HT1080 (cell line): ENCODE data around the gene SYNE2. TPM values are rescaled to one million over a fixed set of nuclear protein-coding genes. Genes with fewer than 3 reads are reported as not detected.
"Not testable (repeated sequence)": the region's sequence is repeated elsewhere in the genome, so short reads cannot be mapped to it uniquely, and the experiment has no call there.

ENCODE experiments used
- DNase-seq: peaks from one replicate; pipeline ENCODE4 v3.0.0-alpha.2; 2015; ENCODE audit warnings: low read depth
- polyA plus RNA-seq, 2 experiments: library from polyadenylated mRNA; depleted of rRNA; stranded (reverse); fragments of >200 nt; gene quantifications; 2 replicates each; pipeline ENCODE4 v1.2.3, GENCODE V29; 2015
- total RNA-seq: library from RNA; depleted of rRNA; stranded (reverse); fragments of >200 nt; shearing (Covaris generic); gene quantifications from 2 replicates; pipeline ENCODE4 v1.2.3, GENCODE V29; 2014; rRNA removed

The SYNE2 gene, protein sequence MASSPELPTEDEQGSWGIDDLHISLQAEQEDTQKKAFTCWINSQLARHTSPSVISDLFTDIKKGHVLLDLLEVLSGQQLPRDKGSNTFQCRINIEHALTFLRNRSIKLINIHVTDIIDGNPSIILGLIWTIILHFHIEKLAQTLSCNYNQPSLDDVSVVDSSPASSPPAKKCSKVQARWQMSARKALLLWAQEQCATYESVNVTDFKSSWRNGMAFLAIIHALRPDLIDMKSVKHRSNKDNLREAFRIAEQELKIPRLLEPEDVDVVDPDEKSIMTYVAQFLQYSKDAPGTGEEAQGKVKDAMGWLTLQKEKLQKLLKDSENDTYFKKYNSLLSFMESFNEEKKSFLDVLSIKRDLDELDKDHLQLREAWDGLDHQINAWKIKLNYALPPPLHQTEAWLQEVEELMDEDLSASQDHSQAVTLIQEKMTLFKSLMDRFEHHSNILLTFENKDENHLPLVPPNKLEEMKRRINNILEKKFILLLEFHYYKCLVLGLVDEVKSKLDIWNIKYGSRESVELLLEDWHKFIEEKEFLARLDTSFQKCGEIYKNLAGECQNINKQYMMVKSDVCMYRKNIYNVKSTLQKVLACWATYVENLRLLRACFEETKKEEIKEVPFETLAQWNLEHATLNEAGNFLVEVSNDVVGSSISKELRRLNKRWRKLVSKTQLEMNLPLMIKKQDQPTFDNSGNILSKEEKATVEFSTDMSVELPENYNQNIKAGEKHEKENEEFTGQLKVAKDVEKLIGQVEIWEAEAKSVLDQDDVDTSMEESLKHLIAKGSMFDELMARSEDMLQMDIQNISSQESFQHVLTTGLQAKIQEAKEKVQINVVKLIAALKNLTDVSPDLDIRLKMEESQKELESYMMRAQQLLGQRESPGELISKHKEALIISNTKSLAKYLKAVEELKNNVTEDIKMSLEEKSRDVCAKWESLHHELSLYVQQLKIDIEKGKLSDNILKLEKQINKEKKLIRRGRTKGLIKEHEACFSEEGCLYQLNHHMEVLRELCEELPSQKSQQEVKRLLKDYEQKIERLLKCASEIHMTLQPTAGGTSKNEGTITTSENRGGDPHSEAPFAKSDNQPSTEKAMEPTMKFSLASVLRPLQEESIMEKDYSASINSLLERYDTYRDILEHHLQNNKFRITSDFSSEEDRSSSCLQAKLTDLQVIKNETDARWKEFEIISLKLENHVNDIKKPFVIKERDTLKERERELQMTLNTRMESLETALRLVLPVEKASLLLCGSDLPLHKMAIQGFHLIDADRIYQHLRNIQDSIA (N-terminal part only)
- 6.9 and 9.8 TPM in 2 replicates for total RNA-seq
- 1.0 and 1.4 TPM in 2 replicates for polyA plus RNA-seq (2015; cell fraction: cytosol; rRNA removed)
- 23.5 TPM in 2 replicates for polyA plus RNA-seq (2015; cell fraction: nucleus; rRNA removed)

DNA sequence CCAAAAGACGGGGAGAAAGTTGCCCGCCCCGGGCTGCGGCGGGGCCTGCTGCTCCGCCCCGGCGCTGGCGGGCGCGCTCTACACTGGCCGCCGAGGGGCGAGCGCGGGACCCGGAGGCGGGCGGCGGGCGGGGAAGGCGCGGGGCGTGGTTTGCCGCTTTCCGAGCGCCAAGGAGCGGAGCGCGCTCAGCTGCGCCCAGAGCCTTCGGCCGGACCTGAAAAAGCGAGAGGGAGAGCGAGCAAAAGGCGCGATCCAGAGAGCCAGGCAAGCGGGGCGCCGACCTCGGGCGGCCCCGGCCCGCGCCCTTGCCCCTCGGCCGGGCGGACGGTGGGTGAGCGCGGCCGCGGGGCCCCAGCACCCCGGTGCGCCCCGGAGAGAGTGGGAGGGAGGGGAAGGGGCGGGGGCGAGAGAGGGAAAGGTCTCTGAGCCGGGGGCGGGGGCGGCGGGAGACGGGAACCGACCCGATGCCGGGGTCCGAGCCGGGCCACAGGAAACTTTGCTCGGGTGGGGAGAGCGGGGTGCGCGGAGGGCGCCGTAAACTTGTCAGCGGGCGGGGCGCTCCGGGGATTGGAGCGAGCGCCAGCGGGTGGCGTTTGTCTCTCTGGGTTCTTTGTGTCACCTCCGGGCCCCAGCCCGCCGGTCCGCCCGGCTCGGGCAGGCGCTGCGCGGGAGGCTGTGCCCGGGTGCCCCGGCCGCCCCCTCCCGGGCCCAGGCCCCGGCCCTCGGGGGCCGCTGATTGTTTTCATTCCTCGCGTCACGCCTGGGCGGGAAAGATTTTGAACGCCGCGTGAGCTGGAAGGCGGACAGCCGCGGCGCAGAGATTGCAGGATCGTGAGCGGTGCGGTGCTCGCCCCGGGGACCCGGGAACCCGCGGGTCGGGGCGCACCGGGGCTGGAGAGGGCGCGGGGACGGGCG lies at the start of gene SYNE2:
SYNE2 (plus strand) TSS at position 188 of the 915 bp plus-strand sequence. CDS start 56,145 bp downstream, outside the sequence.
- peak; percentile 63 for DNase-seq

DNA sequence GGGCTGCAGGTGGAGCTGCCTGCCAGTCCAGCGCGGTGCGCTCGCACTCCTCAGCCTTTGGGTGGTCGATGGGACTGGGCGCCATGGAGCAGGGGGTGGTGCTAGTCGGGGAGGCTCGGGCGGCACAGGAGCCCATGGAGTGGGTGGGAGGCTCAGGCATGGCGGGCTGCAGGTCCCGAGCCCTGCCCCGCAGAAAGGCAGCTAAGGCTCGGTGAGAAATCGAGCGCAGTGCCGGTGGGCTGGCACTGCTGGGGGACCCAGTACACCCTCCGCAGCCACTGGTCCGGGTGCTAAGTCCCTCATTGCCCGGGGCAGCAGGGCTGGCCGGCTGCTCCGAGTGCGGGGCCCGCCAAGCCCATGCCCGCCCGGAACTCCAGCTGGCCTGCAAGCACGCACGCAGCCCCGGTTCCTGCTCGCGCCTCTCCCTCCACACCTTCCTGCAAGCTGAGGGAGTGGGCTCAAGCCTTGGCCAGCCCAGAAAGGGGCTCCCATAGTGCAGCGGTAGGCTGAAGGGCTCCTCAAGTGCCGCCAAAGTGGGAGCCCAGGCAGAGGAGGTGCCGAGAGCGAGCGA lies 49.5 kb upstream of the SYNE2 start:
- not testable (repeated sequence) for DNase-seq

DNA sequence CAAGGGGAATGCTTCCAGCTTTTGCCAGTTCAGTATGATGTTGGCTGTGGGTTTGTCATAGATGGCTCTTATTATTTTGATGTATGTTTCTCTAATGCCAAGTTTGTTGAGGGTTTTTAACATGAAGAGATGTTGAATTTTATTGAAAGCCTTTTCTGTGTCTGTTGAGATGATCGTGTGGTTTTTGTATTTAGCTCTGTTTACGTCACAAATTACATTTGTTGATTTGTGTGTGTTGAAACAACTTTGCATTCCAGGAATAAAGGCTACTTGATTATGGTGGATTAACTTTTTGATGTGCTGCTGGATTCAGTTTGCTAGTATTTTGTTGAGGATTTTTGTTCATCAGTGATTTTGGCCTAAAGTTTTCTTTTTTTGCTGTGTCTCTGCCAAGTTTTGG lies 46.7 kb upstream of the SYNE2 start:
- DNase-seq: not testable (repeated sequence)

DNA sequence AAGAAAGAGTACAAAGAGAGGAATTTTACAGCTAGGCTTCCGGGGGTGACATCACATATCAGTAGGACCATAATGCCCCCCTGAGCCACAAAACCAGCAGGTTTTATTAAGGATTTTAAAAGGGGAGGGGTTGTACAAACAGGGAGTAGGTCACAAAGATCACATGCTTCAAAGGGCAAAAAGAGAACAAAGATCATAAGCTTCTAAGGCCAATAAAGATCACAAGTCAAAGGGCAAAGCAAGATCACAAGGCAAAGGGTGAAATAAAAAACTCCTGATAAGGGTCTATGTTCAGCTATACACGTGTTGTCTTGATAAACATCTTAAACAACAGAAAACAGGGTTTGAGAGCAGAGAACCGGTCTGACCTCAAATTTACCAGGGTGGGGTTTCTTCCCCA lies 41.1 kb upstream of the SYNE2 start:
- DNase-seq: not testable (repeated sequence)

DNA sequence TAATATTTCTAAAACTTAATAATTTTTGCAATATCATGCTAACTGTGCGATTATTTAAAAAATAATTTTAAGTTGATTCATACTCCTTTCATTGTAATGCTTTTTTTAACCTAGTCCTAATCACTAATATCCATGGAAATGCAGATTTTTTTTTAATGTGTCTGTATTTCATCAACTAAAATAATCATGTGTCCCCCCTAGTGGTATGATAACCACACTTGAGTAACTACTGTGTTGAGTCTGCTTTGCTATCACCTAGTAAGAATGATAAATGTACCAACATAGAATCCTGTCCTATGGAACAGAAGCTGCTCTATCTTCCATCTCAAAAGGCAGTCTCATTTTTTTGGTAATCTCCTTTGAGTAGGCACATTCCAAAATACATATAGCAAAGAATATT lies 19.1 kb upstream of the SYNE2 start:
- DNase-seq: no peak

DNA sequence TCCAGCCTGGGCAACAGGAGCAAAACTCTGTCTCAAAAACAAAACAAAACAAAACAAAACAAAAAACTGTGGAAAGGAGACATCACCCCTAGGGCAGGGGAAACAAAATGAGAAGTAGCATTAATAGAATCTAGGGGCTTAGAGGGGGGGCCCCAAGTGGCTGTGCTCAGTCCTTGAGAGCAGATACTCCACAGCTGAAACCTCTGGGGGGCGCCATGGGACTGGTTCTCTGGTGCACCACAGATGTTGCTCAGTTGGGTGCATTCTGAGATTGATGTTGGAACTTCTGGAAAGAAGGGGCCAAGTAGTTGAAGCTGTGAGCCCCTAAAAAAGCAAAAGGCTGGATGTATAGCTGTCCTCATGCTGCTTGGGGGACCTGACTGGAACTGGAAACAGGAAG lies 11.8 kb upstream of the SYNE2 start:
- no peak for DNase-seq

DNA sequence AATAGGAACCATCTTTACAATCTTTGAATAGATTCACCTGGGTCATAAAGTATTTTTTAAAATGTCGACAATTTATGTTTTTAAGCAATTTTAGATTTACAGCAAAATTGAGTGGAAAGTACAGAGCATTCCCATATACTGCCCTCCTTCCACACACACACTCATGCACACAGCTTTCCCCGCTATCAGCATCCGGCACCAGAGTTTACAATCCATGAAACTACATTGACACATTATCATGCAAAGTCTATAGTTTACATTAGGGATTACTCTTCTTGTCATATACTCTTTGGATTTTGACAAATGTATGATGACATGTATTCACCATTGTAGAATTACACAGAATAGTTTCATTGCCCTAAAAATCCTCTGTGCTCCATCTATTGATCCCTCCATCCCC lies 9.0 kb upstream of the SYNE2 start:
- DNase-seq: no peak

DNA sequence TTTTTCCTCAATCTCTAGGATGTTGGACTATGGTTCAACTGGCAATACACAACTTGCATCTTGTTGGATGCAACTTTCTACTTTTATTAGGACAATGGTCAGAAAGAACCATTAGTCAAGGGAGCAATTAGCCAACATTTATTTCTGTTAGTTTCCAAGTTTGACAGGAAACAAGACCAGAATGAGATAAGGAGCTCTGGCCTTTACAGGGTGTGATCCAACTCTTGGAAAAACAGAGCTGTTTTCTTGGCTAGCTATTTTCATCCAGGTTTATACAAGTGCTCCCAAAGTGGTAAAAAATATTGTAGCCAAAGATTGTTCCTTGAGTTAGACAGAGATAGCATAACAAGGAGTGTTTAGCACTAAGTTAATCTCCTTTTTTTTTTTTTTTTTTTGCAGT lies 3.9 kb upstream of the SYNE2 start:
- no peak for DNase-seq

DNA sequence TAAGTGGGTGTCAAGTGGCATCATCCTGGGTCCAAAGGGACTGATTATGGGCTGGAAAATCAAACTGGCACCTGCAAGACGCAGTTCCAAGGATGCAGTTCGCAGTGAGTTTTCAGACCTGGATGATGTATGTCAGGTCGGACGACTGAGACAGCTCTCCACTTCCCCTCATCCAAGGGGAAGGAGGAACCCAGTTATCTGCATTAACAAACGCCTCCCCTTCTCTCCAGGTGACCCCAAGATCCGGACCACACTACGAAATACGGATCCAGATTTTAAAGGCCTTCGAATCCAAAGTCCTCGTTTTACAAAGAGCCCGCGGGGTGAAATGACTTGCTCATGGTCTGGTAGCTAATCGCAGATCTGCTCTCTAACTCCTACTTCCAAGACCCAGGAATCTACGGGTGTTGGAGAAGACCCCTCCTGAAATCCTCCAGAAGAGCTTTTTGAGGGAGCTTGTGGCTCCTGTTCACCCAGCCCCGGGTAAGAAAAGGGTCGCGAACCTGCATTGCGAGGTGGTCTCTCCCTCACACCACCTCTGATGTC lies 460 bp upstream of the SYNE2 start:
- no peak for DNase-seq

DNA sequence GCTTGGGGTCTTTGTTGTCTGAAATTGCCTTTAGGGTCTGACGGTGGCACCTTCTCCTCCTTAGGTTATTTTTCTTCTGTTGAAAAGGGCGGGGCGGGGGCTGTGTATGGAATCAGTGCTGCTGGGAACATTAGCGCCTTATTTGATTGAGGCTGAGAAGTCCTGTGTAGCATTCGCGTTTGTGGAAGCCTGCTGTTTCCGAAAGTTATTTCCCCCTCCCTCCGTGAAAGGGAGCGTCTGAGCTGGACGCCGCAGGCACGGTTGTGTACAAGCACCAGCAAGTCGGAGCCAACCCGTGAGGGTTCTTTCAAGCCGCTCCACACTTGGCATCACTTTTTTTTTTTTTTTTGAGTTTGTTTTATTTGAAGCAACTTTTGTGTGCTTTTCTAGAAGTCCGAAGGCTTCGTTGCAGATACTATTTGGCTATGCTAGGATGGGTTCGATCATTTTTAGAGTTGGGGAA lies 1.1 kb downstream of the SYNE2 start:
- peak; percentile 53 for DNase-seq

DNA sequence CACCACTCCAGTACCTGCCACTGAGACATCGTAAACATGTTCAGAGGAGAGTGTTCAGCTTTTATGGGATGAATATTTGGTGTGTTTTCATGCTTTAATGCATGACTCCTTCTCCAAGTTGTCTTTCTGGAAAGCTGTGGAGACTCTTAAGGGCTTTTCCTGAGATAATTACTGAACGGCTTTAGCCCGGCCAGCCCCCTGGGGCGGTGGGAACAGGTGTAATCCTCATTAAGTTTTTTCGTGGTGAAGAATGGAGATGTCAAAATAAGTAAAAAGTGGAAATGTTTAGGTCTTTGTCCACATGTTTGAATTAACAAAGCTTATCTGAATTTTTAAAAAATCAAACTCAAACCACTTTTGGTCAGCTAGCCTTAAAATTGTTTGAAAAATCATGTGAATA lies 1.5 kb downstream of the SYNE2 start:
- no peak for DNase-seq

DNA sequence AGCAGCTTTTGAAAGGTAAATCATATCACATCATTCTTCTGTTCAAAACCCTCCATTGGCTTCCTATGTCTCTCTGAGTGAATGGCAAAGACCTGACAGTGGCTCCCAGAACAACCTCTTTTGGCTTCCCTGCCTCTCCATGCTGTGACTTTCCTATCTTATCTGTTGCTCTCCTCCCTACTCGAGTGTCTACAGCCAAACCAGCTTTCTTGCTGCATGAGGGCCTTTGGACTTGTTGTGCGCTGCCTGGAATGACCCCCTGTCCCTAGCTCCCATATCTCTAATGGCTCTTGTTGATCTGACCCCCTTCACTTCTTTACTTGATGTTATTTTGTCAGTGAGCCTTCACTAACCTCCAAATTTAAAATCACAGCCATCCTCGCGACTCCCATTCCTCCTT lies 2.5 kb downstream of the SYNE2 start:
- DNase-seq: no peak

DNA sequence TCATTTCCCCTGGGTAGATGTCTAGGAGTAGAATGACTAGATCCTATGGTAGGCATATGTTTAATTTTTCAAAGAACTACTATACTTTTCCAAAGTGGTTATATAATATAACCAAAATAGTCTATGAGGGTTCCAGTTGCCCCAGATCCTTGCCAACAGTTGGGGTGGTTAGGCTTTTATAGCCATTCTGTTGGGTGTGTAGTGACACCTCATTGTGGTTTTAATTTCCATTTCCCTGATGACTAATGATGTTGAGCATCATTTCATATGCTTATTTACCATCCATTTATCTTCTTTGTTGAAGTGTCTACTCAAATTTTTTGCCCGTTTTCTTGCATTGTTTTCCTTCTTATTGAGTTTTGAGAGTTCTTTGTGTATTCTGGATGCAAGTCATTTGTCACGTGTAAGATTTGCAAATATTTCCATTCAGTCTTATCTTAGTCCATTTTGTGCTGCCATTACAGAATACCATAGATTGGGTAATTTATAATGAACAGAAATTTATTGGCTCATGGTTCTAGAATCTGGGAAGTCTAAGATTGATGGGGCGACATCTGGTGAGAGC lies 4.7 kb downstream of the SYNE2 start:
- peak; percentile 29 for DNase-seq

DNA sequence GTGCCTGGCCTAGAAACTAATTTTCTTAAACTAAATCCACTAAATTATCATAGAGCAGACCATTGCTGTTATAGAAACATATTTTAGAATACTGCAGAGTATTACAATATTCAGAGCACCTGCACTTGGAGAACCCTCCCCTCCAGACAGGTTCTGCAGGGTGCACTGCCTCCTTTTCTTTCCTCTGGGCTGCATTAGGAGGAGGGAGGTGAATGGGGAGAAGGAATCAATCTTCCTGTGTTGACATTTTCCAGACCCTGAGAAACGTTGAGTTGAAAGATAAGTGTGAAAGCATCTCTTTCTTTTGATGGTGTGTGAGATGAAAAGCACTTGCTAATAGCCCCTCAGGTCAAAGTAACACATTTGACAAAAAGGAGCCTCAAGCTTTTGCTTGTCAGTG lies 7.3 kb downstream of the SYNE2 start:
- DNase-seq: no peak

DNA sequence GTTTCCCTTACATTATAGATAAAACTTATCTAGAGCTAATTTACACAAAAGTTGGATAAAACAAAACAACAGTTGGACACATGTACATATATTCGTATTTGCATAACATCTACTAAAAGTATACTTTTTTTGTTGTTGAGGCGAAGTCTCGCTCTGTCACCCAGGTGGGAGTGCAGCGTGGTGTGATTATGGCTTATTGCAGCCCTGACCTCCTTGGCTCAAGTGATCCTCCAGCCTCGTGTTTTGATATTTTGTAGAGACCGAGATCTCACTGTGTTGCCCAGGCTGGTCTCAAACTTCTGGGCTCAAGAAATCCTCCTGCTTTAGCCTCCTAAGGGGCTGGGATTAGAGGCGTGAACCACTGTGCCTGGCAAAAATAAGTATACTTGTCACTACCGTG lies 9.4 kb downstream of the SYNE2 start:
- no peak for DNase-seq

DNA sequence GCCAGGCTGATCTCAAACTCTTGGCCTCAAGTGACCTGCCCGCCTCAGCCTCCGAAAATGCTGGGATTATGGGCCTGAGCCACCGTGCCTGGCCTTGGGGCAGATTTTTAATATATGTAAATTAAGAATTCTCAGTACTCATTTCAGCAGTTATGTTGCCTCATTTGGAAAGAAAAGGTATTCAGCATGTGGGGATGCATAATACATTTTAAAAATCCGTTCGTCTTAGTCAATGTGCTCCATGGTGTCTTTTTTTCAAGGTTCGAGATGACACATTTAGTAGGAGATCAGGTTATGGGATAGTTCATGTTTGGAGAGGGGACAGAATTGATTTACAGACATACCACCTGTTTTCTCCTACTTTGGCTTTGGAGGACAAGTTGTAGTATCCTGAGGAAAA lies 10.2 kb downstream of the SYNE2 start:
- no peak for DNase-seq

DNA sequence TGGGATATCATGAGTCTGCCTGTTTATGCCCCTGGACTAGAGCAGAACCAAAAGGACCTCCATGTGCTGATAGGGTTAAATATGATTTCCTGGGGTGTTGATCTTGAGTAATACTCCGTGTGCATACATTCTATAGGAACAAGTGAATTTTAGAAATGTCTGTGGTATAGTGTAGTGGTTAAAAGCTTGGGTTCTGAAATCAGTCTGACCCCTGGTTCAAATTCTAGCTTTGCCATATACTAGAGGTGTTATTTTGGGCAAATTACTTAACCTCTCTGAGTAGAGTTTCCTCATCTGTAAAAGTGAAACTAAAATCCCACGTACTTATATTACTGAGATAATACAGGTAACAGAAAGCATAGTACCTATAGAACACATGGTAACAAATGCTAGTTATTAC lies 12.0 kb downstream of the SYNE2 start:
- DNase-seq: not testable (repeated sequence)

DNA sequence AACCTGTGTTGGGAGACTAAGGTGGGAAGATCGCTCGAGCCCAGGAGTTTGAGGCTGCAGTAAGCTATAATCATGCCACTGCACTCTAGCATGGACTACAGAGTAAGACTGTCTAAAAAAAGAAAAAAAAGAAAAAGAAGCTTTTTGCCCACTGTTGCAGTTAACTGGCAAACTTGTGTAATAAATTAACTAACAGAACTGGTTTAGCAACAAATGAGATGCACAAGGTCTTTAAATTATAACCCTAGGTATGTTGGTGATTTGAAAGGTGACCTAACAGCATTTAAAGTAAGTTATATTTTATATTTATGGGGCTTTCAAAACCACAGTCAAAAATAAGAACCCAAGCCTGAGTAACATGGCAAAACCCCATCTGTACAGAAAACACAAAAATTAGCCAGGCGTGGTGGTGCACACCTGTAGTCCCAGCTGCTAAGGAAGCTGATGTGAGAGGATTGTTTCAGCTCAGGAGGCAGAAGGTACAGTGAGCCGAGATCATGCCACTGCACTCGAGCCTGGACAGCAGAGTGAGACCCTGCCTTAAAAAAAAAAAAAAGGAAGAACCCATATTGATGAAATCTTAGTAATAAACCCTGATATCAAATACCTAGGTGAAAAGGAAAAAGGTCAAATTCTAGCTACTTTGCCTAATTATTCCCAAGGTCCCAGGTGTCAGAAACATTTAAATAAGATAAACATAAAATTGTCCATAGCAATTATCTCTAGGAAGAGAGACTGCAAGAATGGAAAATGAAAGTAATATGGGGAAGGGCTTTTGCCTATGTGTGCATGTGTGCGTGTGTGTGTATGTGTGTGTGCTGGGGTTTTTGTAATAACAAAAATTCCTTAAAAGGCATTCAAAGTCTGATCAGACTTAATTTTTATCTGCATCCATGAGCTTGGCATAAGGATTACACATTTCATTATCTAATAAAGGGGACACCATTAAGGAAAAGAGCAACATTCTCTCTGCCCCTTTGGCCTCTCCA lies 15.4 kb downstream of the SYNE2 start:
- no peak for DNase-seq
